ENCODE results near the gene TSC22D1.

- TF ChIP-seq CTCF (IDR thresholded peaks at IDR 0.05) (no peak), POLR2A (IDR thresholded peaks at IDR 0.05) (no peak)
Measured at GRCh38 chr13:44434766-44435141, 141.4 kb downstream of the TSC22D1 start.
